Activated T-cell treated with anti-CD3 and anti-CD28 coated beads, Interleukin-2, amount 50 U/mL, for 1 hour (primary cell): ENCODE data around the gene RHNO1.
"Not testable (repeated sequence)": the region's sequence is repeated elsewhere in the genome, so short reads cannot be mapped to it uniquely, and the experiment has no call there.

ENCODE experiments used
- DNase-seq: peaks from one replicate; pipeline ENCODE4 v3.0.0-alpha.2; 2020

RHNO1 gene

GRCh38 chr12:2860170-2860569 is 16.9 kb upstream of the RHNO1 start:
- no peak for DNase-seq

GRCh38 chr12:2862876-2863275 is 14.1 kb upstream of the RHNO1 start:
- DNase-seq: no peak

- DNase-seq: not testable (repeated sequence)
Measured at GRCh38 chr12:2863402-2863801, 13.6 kb upstream of the RHNO1 start.

- no peak for DNase-seq
Measured at GRCh38 chr12:2864198-2864597, 12.8 kb upstream of the RHNO1 start.

- DNase-seq: not testable (repeated sequence)
Measured at GRCh38 chr12:2868986-2869632, 7.9 kb upstream of the RHNO1 start.

- no peak for DNase-seq
Measured at GRCh38 chr12:2876431-2877046, 484 bp upstream of the RHNO1 start.

- no peak for DNase-seq
Measured at GRCh38 chr12:2877953-2878732, 1.1 kb downstream of the RHNO1 start.

- DNase-seq: no peak
Measured at GRCh38 chr12:2879853-2880252, 2.8 kb downstream of the RHNO1 start.

GRCh38 chr12:2884810-2885209 is 7.8 kb downstream of the RHNO1 start:
- no peak for DNase-seq

GRCh38 chr12:2886768-2887450 is 9.9 kb downstream of the RHNO1 start:
- DNase-seq: no peak

- no peak for DNase-seq
Measured at GRCh38 chr12:2890001-2890387, 13.0 kb downstream of the RHNO1 start.

GRCh38 chr12:2890388-2891239 is 13.6 kb downstream of the RHNO1 start, which contains the start of gene TULP3:
Gene TULP3, plus strand, starts transcription at chr12:2890891. Its CDS starts 57 bp downstream, at chr12:2890948.
- DNase-seq: peak; percentile 98

GRCh38 chr12:2891240-2892053 is 14.4 kb downstream of the RHNO1 start:
- DNase-seq: no peak

GRCh38 chr12:2892246-2892645 is 15.2 kb downstream of the RHNO1 start:
- no peak for DNase-seq

- DNase-seq: no peak
Measured at GRCh38 chr12:2893007-2893406, 16.0 kb downstream of the RHNO1 start.

GRCh38 chr12:2895051-2895451 is 18.0 kb downstream of the RHNO1 start:
- DNase-seq: no peak

- DNase-seq: no peak
Measured at GRCh38 chr12:2895511-2895910, 18.5 kb downstream of the RHNO1 start.

- no peak for DNase-seq
Measured at GRCh38 chr12:2897418-2897817, 20.4 kb downstream of the RHNO1 start.

- DNase-seq: no peak
Measured at GRCh38 chr12:2900642-2901041, 23.6 kb downstream of the RHNO1 start.

GRCh38 chr12:2902272-2902880 is 25.4 kb downstream of the RHNO1 start:
- no peak for DNase-seq

- DNase-seq: no peak
Measured at GRCh38 chr12:2904260-2904659, 27.2 kb downstream of the RHNO1 start.
